ENCODE results near the gene UNC119. TPM values are rescaled to one million over a fixed set of nuclear protein-coding genes. Genes with fewer than 3 reads are reported as not detected.

Gene UNC119
- total RNA-seq, 1 experiment from 2014 or later: 43.2 TPM

- TF ChIP-seq RAD21 (IDR thresholded peaks at IDR 0.05; ENCODE audit: low read depth) (no peak), SIN3A (IDR thresholded peaks at IDR 0.05; ENCODE audit: low read depth) (no peak), YY1 (IDR thresholded peaks at IDR 0.05; ENCODE audit: extremely low read depth, insufficient replicate concordance, low read depth, low read length) (no peak), TCF7L2 (IDR thresholded peaks at IDR 0.05; ENCODE audit: borderline replicate concordance, extremely low read depth, insufficient read depth, insufficient read length) (no peak)
Measured at GRCh38 chr17:28540231-28540630, 12.2 kb downstream of the UNC119 start (continued).

GRCh38 chr17:28538296-28538895 is 14.0 kb downstream of the UNC119 start:
- TF ChIP-seq MAX (IDR thresholded peaks at IDR 0.05) (no peak), POLR2AphosphoS5 (IDR thresholded peaks at IDR 0.05; ENCODE audit: low read depth, low read length) (no peak), FOSL1 (IDR thresholded peaks at IDR 0.05; ENCODE audit: low read depth) (no peak), EZH2 (IDR thresholded peaks at IDR 0.05) (no peak), ELF1 (IDR thresholded peaks at IDR 0.05; ENCODE audit: borderline replicate concordance, low read depth) (no peak), ATF3 (IDR thresholded peaks at IDR 0.05) (no peak), YY1 (IDR thresholded peaks at IDR 0.05; ENCODE audit: extremely low read depth, insufficient replicate concordance, low read depth, low read length) (no peak), JUND (IDR thresholded peaks at IDR 0.05) (no peak), TCF7L2 (IDR thresholded peaks at IDR 0.05; ENCODE audit: borderline replicate concordance, extremely low read depth, insufficient read depth, insufficient read length) (no peak)
- H2AFZ ChIP-seq (ENCODE audit: low read depth, low read length, poor library complexity, severe bottlenecking): no peak overlapping the region
- ATAC-seq: no peak
- no peaks in the 10 kb centered on the region for H3K9me2 ChIP-seq (ENCODE audit: insufficient read depth)
- CTCF ChIA-PET: no interaction called here
- RAD21 ChIA-PET (ENCODE audit: low non-redundant PET in 1 of 2, low total read pairs in 2 of 2, uncharacterized antibody in 2 of 2, unreplicated experiment in 2 of 2): no interaction called here
- no peak overlapping the region for H3K27ac ChIP-seq (ENCODE audit: low read depth, low read length)
- no TSS peak for BruUV-seq (replicated peaks)
- H3K27me3 ChIP-seq (ENCODE audit: insufficient read depth, low read length): no peaks in the 10 kb centered on the region
- H3K4me2 ChIP-seq (ENCODE audit: low read length): no peak overlapping the region
- POLR2A ChIA-PET: no interaction called here
- intact Hi-C loops (cut with micrococcal nuclease): no loop called here
- no peak for DNase-seq (ENCODE audit: low read depth, low spot score)
- H3K9me3 ChIP-seq (ENCODE audit: control insufficient read depth in 1 of 2, insufficient read depth in 1 of 2, low read depth in 1 of 2, low read length in 2 of 2): no peaks in the 10 kb centered on the region
- no peak overlapping the region for H3K9ac ChIP-seq (ENCODE audit: low read length)
- H3K36me3 ChIP-seq (ENCODE audit: control insufficient read depth in 1 of 2, insufficient read depth in 2 of 2, low read length in 2 of 2): no peaks in the 10 kb centered on the region
- no peak overlapping the region for H3K4me3 ChIP-seq (replicated peaks in 1 of 2; ENCODE audit: low read depth in 1 of 2, low read length in 2 of 2)
- H4K20me1 ChIP-seq (ENCODE audit: insufficient read depth): no peaks in the 10 kb centered on the region
- no peaks in the 10 kb centered on the region; a peak in 1 of 4 replicates for H3K4me1 ChIP-seq (ENCODE audit: control insufficient read depth in 1 of 2, insufficient read depth in 2 of 2, low read length in 2 of 2)
- no peaks in the 10 kb centered on the region for H3K79me2 ChIP-seq (ENCODE audit: insufficient read depth, low read length)

Data from HCT116 (cell line).